Parathyroid adenoma (tissue), 2 donors: ENCODE measurements around the gene IRF4.

Experiments
- H2AFZ ChIP-seq: fragments of 300-600 bp; sonication (generic); one replicate; pipeline ENCODE4 v1.7.0; 2017; ENCODE audit warnings: antibody characterized with exemption, mild to moderate bottlenecking
- H3K27ac ChIP-seq: fragments of 300-600 bp; sonication (generic); one replicate; pipeline ENCODE4 v1.7.0; 2017
- H3K27me3 ChIP-seq: fragments of 300-600 bp; sonication (generic); one replicate; pipeline ENCODE4 v1.7.0; 2017; ENCODE audit warnings: low read length; ENCODE audit not compliant: control insufficient read depth, insufficient read depth
- H3K36me3 ChIP-seq: fragments of 300-600 bp; sonication (generic); one replicate; pipeline ENCODE4 v1.7.0; 2017; ENCODE audit warnings: low read length; ENCODE audit not compliant: control insufficient read depth, insufficient read depth
- H3K4me1 ChIP-seq: fragments of 300-600 bp; sonication (generic); one replicate; pipeline ENCODE4 v1.7.0; 2017; ENCODE audit warnings: control low read depth
- H3K4me2 ChIP-seq: fragments of 300-600 bp; sonication (generic); one replicate; pipeline ENCODE4 v1.7.0; 2017; ENCODE audit warnings: low read length
- H3K4me3 ChIP-seq: fragments of 300-600 bp; sonication (generic); one replicate; pipeline ENCODE4 v1.7.0; 2017; ENCODE audit warnings: low read depth, low read length
- H3K79me2 ChIP-seq: fragments of 300-600 bp; sonication (generic); one replicate; pipeline ENCODE4 v1.7.0; 2017; ENCODE audit warnings: control low read depth
- H3K9ac ChIP-seq: fragments of 300-600 bp; sonication (generic); one replicate; pipeline ENCODE4 v1.7.0; 2017; ENCODE audit warnings: mild to moderate bottlenecking
- H3K9me3 ChIP-seq: fragments of 300-600 bp; sonication (generic); one replicate; pipeline ENCODE4 v1.7.0; 2017; ENCODE audit warnings: low read length; ENCODE audit not compliant: control insufficient read depth
- CTCF ChIP-seq: fragments of 300-600 bp; sonication (generic); IDR thresholded peaks from one replicate; pipeline ENCODE4 v1.7.0; 2017; ENCODE audit warnings: antibody characterized with exemption, mild to moderate bottlenecking
- donor health status: primary hyperparathyroidism.

Gene IRF4

GRCh38 chr6:343960-344815, 47.4 kb upstream of the IRF4 start:
- H2AFZ ChIP-seq = no peak overlapping the region
- no peak overlapping the region for H3K4me2 ChIP-seq
- H3K4me1 ChIP-seq = no peaks in the 10 kb centered on the region
- no peak for TF ChIP-seq CTCF
- no peaks in the 10 kb centered on the region for H3K36me3 ChIP-seq
- no peaks in the 10 kb centered on the region for H3K27me3 ChIP-seq
- H3K9ac ChIP-seq = no peak overlapping the region
- no peak overlapping the region for H3K27ac ChIP-seq
- H3K79me2 ChIP-seq = no peaks in the 10 kb centered on the region
- H3K9me3 ChIP-seq = no peaks in the 10 kb centered on the region
- H3K4me3 ChIP-seq = no peak overlapping the region

GRCh38 chr6:344816-345340, 46.7 kb upstream of the IRF4 start:
- no peak overlapping the region for H3K9ac ChIP-seq
- TF ChIP-seq CTCF = no peak
- no peak overlapping the region for H3K4me3 ChIP-seq
- no peaks in the 10 kb centered on the region for H3K36me3 ChIP-seq
- no peaks in the 10 kb centered on the region for H3K27me3 ChIP-seq
- no peak overlapping the region for H3K27ac ChIP-seq
- H3K79me2 ChIP-seq = no peaks in the 10 kb centered on the region
- H2AFZ ChIP-seq = no peak overlapping the region
- H3K4me1 ChIP-seq = no peaks in the 10 kb centered on the region
- H3K4me2 ChIP-seq = no peak overlapping the region
- H3K9me3 ChIP-seq = no peaks in the 10 kb centered on the region

DNA sequence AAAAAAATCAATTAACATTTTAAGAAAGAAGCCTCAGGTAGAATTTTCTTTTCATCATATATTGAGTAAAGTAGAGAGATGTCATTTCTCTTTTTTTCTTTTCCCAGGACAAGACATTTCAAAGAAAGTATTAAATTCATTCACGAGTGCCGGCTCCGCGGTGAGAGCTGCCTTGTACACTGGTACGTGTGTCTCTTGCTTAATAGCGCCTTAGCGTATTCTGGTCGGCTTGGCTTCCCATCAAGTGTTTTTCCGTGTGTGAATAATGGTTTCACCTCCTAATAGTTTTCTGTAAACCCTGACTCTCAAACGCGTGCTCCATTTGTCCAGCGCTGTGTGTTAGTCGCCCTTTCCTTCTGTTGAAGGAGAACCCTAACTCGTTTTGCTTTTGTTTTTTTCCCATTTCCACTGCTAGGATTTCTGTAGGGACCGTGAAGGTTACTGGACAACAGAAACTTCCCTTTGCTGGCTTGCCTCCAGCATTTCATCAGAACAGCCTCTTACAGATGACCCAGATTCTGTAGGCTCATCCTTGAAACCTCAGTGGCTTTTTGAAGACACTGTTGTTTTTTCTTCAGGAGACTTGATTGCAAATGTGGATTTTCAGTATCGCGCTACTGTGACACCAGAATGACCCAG, 45.7 kb upstream of the IRF4 start:
- no peak overlapping the region for H2AFZ ChIP-seq
- H3K4me1 ChIP-seq = no peaks in the 10 kb centered on the region
- no peak overlapping the region for H3K4me2 ChIP-seq
- H3K27me3 ChIP-seq = no peaks in the 10 kb centered on the region
- no peak overlapping the region for H3K9ac ChIP-seq
- H3K9me3 ChIP-seq = no peaks in the 10 kb centered on the region
- no peaks in the 10 kb centered on the region for H3K36me3 ChIP-seq
- H3K79me2 ChIP-seq = no peaks in the 10 kb centered on the region
- no peak overlapping the region for H3K27ac ChIP-seq
- TF ChIP-seq CTCF = no peak
- no peak overlapping the region for H3K4me3 ChIP-seq

GRCh38 chr6:346386-347030, 45.0 kb upstream of the IRF4 start:
- Histone ChIP-seq H3K27me3 (no peaks in the 10 kb centered on the region), H2AFZ (no peak overlapping the region), H3K4me2 (no peak overlapping the region), H3K4me1 (no peaks in the 10 kb centered on the region), H3K9ac (no peak overlapping the region), H3K4me3 (no peak overlapping the region), H3K27ac (no peak overlapping the region), H3K79me2 (no peaks in the 10 kb centered on the region), H3K9me3 (no peaks in the 10 kb centered on the region), H3K36me3 (no peaks in the 10 kb centered on the region)
- TF ChIP-seq CTCF = no peak
